ENCODE measurements around the gene BOLA1. TPM values are rescaled to one million over a fixed set of nuclear protein-coding genes. Genes with fewer than 3 reads are reported as not detected.
A peak's percentile ranks its signal among the peaks of the same experiment; 100 is the strongest.
"Not testable (repeated sequence)": the region's sequence is repeated elsewhere in the genome, so short reads cannot be mapped to it uniquely, and the experiment has no call there.

The BOLA1 gene
- total RNA-seq: 10 to 100 TPM; 11.4 to 13.1 TPM
- polyA plus RNA-seq (ENCODE audit: insufficient read length in 6 of 6): 10 to 100 TPM; 13.8 to 20.1 (median 15.9) TPM
- long read RNA-seq, donor 1, transcript BOLA1-202 (2 exons, 859 nt): major isoform, 15 of 16 reads
- long read RNA-seq, donor 1, partial matches to known transcripts: 0 of 16 reads
- long read RNA-seq, donor 1, other reads (novel, unspliced or antisense): 0 of 16 reads
- long read RNA-seq, donor 2, transcript BOLA1-202 (2 exons, 859 nt): major isoform, 8 of 9 reads
- long read RNA-seq, donor 2, partial matches to known transcripts: 0 of 9 reads
- long read RNA-seq, donor 2, other reads (novel, unspliced or antisense): 0 of 9 reads
- long read RNA-seq, donor 3, transcript BOLA1-202 (2 exons, 859 nt): major isoform, 11 of 11 reads
- long read RNA-seq, donor 3, partial matches to known transcripts: 0 of 11 reads
- long read RNA-seq, donor 3, other reads (novel, unspliced or antisense): 0 of 11 reads
- long read RNA-seq, donor 4, transcript BOLA1-202 (2 exons, 859 nt): major isoform, 17 of 25 reads
- long read RNA-seq, donor 4, partial matches to known transcripts: 1 of 25 reads
- long read RNA-seq, donor 4, other reads (novel, unspliced or antisense): 3 of 25 reads
- long read RNA-seq, donor 5, transcript BOLA1-202 (2 exons, 859 nt): major isoform, 11 of 12 reads
- long read RNA-seq, donor 5, partial matches to known transcripts: 0 of 12 reads
- long read RNA-seq, donor 5, other reads (novel, unspliced or antisense): 0 of 12 reads
- long read RNA-seq, donor 6, transcript BOLA1-202 (2 exons, 859 nt): major isoform, 14 of 17 reads
- long read RNA-seq, donor 6, partial matches to known transcripts: 0 of 17 reads
- long read RNA-seq, donor 6, other reads (novel, unspliced or antisense): 0 of 17 reads
- long read RNA-seq, donor 7, transcript BOLA1-202 (2 exons, 859 nt): major isoform, 9 of 19 reads
- long read RNA-seq, donor 7, partial matches to known transcripts: 8 of 19 reads
- long read RNA-seq, donor 7, other reads (novel, unspliced or antisense): 0 of 19 reads
- long read RNA-seq, donor 8, transcript BOLA1-202 (2 exons, 859 nt): major isoform, 5 of 5 reads
- long read RNA-seq, donor 8, partial matches to known transcripts: 0 of 5 reads
- long read RNA-seq, donor 8, other reads (novel, unspliced or antisense): 0 of 5 reads
- long read RNA-seq, donor 9: 0 reads
- long read RNA-seq, donor 10, transcript BOLA1-202 (2 exons, 859 nt): major isoform, 10 of 16 reads
- long read RNA-seq, donor 10, partial matches to known transcripts: 2 of 16 reads
- long read RNA-seq, donor 10, other reads (novel, unspliced or antisense): 4 of 16 reads
- long read RNA-seq, donor 11, transcript BOLA1-202 (2 exons, 859 nt): major isoform, 9 of 9 reads
- long read RNA-seq, donor 11, partial matches to known transcripts: 0 of 9 reads
- long read RNA-seq, donor 11, other reads (novel, unspliced or antisense): 0 of 9 reads
- long read RNA-seq, donor 12, transcript BOLA1-202 (2 exons, 859 nt): major isoform, 10 of 12 reads
- long read RNA-seq, donor 12, partial matches to known transcripts: 0 of 12 reads
- long read RNA-seq, donor 12, other reads (novel, unspliced or antisense): 0 of 12 reads

DNA sequence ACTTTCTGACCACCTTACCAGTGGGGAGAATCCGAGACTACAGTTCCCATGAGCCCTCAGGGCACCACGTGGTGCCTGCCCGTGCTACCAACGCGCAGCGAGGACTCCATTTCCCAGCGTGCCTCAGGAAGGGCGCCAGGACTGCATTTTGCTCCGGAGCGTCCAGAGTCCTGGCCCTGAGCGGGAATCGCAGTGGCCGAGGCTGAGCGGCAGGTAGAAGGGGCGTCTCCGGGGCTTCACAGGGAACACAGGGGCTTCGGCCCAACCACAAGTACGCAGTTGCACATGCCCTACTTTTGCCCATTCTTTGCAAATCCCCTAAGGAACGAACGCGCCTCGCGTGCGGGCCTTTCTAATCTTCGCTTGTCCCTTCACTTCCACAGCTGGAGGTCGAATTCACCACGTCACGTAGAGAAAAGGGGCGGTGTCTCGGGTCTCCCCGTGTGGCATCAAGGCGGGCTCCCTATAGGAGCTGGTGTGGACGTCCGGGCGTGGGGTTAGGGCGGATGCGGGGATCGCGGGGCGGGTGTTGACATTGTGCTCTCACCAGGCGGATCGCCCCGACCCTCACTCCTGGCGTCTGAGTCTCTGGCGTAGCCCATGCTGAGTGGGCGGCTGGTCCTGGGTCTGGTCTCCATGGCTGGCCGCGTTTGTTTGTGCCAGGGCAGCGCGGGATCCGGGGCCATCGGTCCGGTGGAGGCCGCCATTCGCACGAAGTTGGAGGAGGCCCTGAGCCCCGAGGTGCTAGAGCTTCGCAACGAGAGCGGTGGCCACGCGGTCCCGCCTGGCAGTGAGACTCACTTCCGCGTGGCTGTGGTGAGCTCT lies at the start of gene BOLA1:
BOLA1 (plus strand) TSS at position 109 of the 825 bp plus-strand sequence; CDS start at position 601, 492 bp downstream.
- H3K4me1 ChIP-seq: peaks cover 0 to 15% of the 10 kb centered on the region in 2 donors
- H3K27ac ChIP-seq: peak within 1 kb of the TSS; percentile 86 to 90
- ATAC-seq: peak; percentile 100
- peak; percentile 91 to 98 (median 94) for DNase-seq
- intact Hi-C loops (cut with DNase I): no loop called here
- no peaks in the 10 kb centered on the region for H3K36me3 ChIP-seq
- H3K27me3 ChIP-seq: no peaks in the 10 kb centered on the region
- TF ChIP-seq, protein P1, sequence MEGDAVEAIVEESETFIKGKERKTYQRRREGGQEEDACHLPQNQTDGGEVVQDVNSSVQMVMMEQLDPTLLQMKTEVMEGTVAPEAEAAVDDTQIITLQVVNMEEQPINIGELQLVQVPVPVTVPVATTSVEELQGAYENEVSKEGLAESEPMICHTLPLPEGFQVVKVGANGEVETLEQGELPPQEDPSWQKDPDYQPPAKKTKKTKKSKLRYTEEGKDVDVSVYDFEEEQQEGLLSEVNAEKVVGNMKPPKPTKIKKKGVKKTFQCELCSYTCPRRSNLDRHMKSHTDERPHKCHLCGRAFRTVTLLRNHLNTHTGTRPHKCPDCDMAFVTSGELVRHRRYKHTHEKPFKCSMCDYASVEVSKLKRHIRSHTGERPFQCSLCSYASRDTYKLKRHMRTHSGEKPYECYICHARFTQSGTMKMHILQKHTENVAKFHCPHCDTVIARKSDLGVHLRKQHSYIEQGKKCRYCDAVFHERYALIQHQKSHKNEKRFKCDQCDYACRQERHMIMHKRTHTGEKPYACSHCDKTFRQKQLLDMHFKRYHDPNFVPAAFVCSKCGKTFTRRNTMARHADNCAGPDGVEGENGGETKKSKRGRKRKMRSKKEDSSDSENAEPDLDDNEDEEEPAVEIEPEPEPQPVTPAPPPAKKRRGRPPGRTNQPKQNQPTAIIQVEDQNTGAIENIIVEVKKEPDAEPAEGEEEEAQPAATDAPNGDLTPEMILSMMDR (IDR thresholded peaks at IDR 0.05): no peak
- H3K4me3 ChIP-seq: peak within 1 kb of the TSS; percentile 59 to 64
- no peaks in the 10 kb centered on the region for H3K9me3 ChIP-seq

GRCh38 chr1:149849947-149850360 lies 49.4 kb upstream of the BOLA1 start:
- ATAC-seq (no peak), DNase-seq (no peak)
- Histone ChIP-seq H3K36me3 (peaks cover 0 to 4% of the 10 kb centered on the region in 2 donors), H3K4me3 (peak overlapping the region; percentile 14 to 51), H3K27ac (peak overlapping the region; percentile 70 to 86), H3K27me3 (no peaks in the 10 kb centered on the region), H3K9me3 (no peaks in the 10 kb centered on the region), H3K4me1 (peaks cover 24 to 47% of the 10 kb centered on the region in 2 donors)
- intact Hi-C loops (cut with DNase I): no loop called here
- TF ChIP-seq, protein P1 (IDR thresholded peaks at IDR 0.05): no peak

- H3K9me3 ChIP-seq; H3K27ac ChIP-seq; intact Hi-C loops (cut with DNase I); H3K36me3 ChIP-seq; H3K4me3 ChIP-seq; H3K27me3 ChIP-seq; DNase-seq: not testable (repeated sequence)
- peak; percentile 78 for ATAC-seq
- H3K4me1 ChIP-seq: peaks cover 16 to 38% of the 10 kb centered on the region in 2 donors
Measured at GRCh38 chr1:149850732-149851345, 48.5 kb upstream of the BOLA1 start.

GRCh38 chr1:149851585-149852213 lies 47.7 kb upstream of the BOLA1 start:
- peak; percentile 77 for ATAC-seq
- intact Hi-C loops (cut with DNase I); H3K4me3 ChIP-seq: not testable (repeated sequence)

DNA sequence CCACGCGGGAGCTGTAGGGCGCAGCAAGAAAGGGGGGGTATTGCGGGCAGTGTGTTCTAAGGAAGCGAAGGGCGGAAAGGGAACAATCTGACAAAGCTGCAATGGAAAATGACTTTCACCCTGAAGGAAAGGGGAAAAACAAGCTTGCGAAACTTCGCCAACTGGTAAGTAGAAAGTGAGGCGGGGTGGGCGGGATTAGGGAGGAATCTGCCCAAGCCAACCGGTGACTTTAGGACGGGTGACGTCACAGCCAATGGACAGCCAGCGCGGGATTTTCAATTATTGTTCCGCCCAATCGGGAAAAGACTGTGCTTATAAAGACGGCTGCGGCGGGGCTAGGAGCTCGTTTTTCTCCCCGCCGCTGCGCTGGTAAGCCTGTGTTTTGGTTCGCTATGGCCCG lies 47.1 kb upstream of the BOLA1 start:
- ATAC-seq: peak; percentile 63
- H3K27ac ChIP-seq; intact Hi-C loops (cut with DNase I); H3K27me3 ChIP-seq; H3K36me3 ChIP-seq; H3K9me3 ChIP-seq; H3K4me3 ChIP-seq; DNase-seq: not testable (repeated sequence)
- H3K4me1 ChIP-seq: peaks cover 15 to 24% of the 10 kb centered on the region in 2 donors

More at GRCh38 chr1:149851585-149852213, 47.7 kb upstream of the BOLA1 start:
- H3K4me1 ChIP-seq: peaks cover 15 to 29% of the 10 kb centered on the region in 2 donors
- not testable (repeated sequence) for H3K27me3 ChIP-seq, H3K36me3 ChIP-seq, H3K9me3 ChIP-seq, DNase-seq, H3K27ac ChIP-seq

- DNase-seq; H3K9me3 ChIP-seq; H3K4me1 ChIP-seq; intact Hi-C loops (cut with DNase I); H3K27ac ChIP-seq; H3K4me3 ChIP-seq; H3K36me3 ChIP-seq; H3K27me3 ChIP-seq: not testable (repeated sequence)
- peak; percentile 9 for ATAC-seq
Measured at GRCh38 chr1:149860271-149860670, 39.1 kb upstream of the BOLA1 start.

GRCh38 chr1:149860684-149861496 lies 38.5 kb upstream of the BOLA1 start:
- intact Hi-C loops (cut with DNase I); H3K36me3 ChIP-seq; H3K27ac ChIP-seq; H3K4me3 ChIP-seq; H3K9me3 ChIP-seq; H3K27me3 ChIP-seq; H3K4me1 ChIP-seq; DNase-seq: not testable (repeated sequence)
- ATAC-seq: peak; percentile 82

All from left lung (tissue), 14 donors.